Activated CD8-positive, alpha-beta T cell treated with anti-CD3 and anti-CD28 coated beads for 36 hours (primary cell): ENCODE data around the gene SLC43A3. TPM values are rescaled to one million over a fixed set of nuclear protein-coding genes. Genes with fewer than 3 reads are reported as not detected.
"Not testable (repeated sequence)": the region's sequence is repeated elsewhere in the genome, so short reads cannot be mapped to it uniquely, and the experiment has no call there.

Experiments used
- ATAC-seq: fragments of 200-7000 bp; cut with Tn5 transposase; one replicate; pipeline ENCODE4 v1.10.0; 2021; ENCODE audit warnings: mild to moderate bottlenecking, moderate library complexity
- CTCF ChIA-PET: fragments of 350-600 bp; sonication (Branson Sonifier 250); formaldehyde crosslinking; loops from one replicate; lab custom pipeline; 2021; ENCODE audit warnings: antibody characterized with exemption; lab: Charles Lee
- POLR2A ChIA-PET: fragments of 350-600 bp; sonication (Branson Sonifier 250); formaldehyde crosslinking; loops from one replicate; lab custom pipeline; 2021; ENCODE audit warnings: antibody characterized with exemption; lab: Charles Lee
- DNase-seq: peaks from one replicate; pipeline ENCODE4 v3.0.0-alpha.2; 2020
- H3K27ac Mint-ChIP-seq: one replicate; pipeline ENCODE4 v1.8.0; 2021; ENCODE audit warnings: mild to moderate bottlenecking, mixed read lengths
- H3K27me3 Mint-ChIP-seq: one replicate; pipeline ENCODE4 v1.8.0; 2021; ENCODE audit warnings: mixed read lengths
- H3K36me3 Mint-ChIP-seq: one replicate; pipeline ENCODE4 v1.8.0; 2021; ENCODE audit warnings: low read depth, mixed read lengths
- H3K4me1 Mint-ChIP-seq: one replicate; pipeline ENCODE4 v1.8.0; 2021; ENCODE audit warnings: low read depth, mixed read lengths
- H3K4me3 Mint-ChIP-seq: one replicate; pipeline ENCODE4 v1.8.0; 2021; ENCODE audit warnings: mild to moderate bottlenecking, moderate library complexity, mixed read lengths
- H3K9me3 Mint-ChIP-seq: one replicate; pipeline ENCODE4 v1.8.0; 2021; ENCODE audit warnings: mixed read lengths
- CTCF ChIP-seq: fragments of 200-600 bp; IDR thresholded peaks from one replicate; pipeline ENCODE4 v1.8.0; 2022; ENCODE audit warnings: antibody characterized with exemption, mild to moderate bottlenecking
- intact Hi-C: fragments of 100-400 bp; cut with micrococcal nuclease; formaldehyde crosslinking; loops from one replicate; pipeline ENCODE4 v1.10.0; 2022
- total RNA-seq, 2 experiments: library from RNA; stranded (reverse); gene quantifications; one replicate each; pipeline ENCODE4 v1.2.3, GENCODE V29; 2021

SLC43A3 gene
- total RNA-seq, 2 experiments from 2014 or later = 294 to 300 TPM

GRCh38 chr11:57407010-57407920 is 19.7 kb downstream of the SLC43A3 start:
- no peak for TF ChIP-seq CTCF
- H3K4me1 Mint-ChIP-seq = peaks cover 68% of the 10 kb centered on the region
- peaks cover 68% of the 10 kb centered on the region for H3K36me3 Mint-ChIP-seq
- CTCF ChIA-PET = interaction anchor here (1.0 to 3.8 kb wide), 9 partner anchors 15 to 122 kb away, joined by 3 to 14 read pairs (median 4); partner anchors contain the start of gene SLC43A3
- peak overlapping the region; percentile 88 for H3K27ac Mint-ChIP-seq
- intact Hi-C loops = loop anchor here (2.0 kb wide), 1 partner anchor 18 kb away; no protein-coding TSS in a partner anchor
- H3K4me3 Mint-ChIP-seq = no peak overlapping the region
- no peaks in the 10 kb centered on the region for H3K27me3 Mint-ChIP-seq
- DNase-seq = no peak
- no peaks in the 10 kb centered on the region for H3K9me3 Mint-ChIP-seq
- POLR2A ChIA-PET = interaction anchor here (0.6 to 19.8 kb wide), 7 partner anchors 11 to 241 kb away, joined by 3 to 264 read pairs (median 3); partner anchors contain the start of genes SLC43A1 and SLC43A3
- no peak for ATAC-seq

DNA sequence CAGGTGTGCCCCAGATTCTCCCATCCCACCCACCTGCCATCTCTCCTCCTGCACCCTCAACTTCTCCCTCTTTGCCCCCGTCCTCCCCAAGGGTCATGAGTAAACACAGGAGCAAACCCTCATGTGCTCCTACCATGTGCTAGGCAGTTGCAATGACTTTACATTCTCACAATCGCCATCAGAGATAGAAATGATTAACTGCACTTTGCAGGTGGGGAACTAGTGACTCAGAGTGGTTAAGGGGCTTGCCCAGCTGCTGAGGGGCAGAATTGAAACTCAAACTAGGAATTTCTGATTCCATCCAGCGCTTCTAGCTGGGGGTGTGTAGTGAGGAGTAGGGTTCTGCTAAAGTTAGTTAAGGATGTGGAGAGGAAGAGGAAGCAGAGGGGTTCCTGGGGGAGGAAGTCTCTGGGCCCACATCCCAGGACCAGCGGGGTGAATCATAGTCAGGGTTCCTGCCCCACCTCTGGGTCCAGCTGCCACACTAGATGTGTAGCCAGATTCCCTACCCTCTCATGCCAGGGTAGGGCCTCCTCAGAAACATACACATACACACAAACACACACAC is 20.5 kb downstream of the SLC43A3 start:
- ATAC-seq = peak; percentile 84
- TF ChIP-seq CTCF = no peak
- H3K27ac Mint-ChIP-seq = peak overlapping the region; percentile 88
- no peaks in the 10 kb centered on the region for H3K27me3 Mint-ChIP-seq
- ChIA-PET POLR2A (interaction anchor here (0.8 to 19.8 kb wide), 6 partner anchors 10 to 242 kb away, joined by 3 to 264 read pairs (median 3); partner anchors contain the start of genes SLC43A1 and SLC43A3), CTCF (interaction anchor here (1.0 to 3.8 kb wide), 9 partner anchors 16 to 123 kb away, joined by 3 to 14 read pairs (median 4); partner anchors contain the start of gene SLC43A3)
- intact Hi-C loops = loop anchor here (2.0 kb wide), 1 partner anchor 18 kb away; no protein-coding TSS in a partner anchor
- no peaks in the 10 kb centered on the region for H3K9me3 Mint-ChIP-seq
- H3K4me1 Mint-ChIP-seq = peaks cover 63% of the 10 kb centered on the region
- no peak overlapping the region for H3K4me3 Mint-ChIP-seq
- peaks cover 64% of the 10 kb centered on the region for H3K36me3 Mint-ChIP-seq
- DNase-seq = peak; percentile 76

- H3K27ac Mint-ChIP-seq = peak overlapping the region; percentile 88
- no peaks in the 10 kb centered on the region for H3K27me3 Mint-ChIP-seq
- DNase-seq (no peak), ATAC-seq (no peak)
- H3K36me3 Mint-ChIP-seq = peaks cover 58% of the 10 kb centered on the region
- POLR2A ChIA-PET = interaction anchor here (0.7 to 19.8 kb wide), 6 partner anchors 9 to 109 kb away, joined by 3 to 264 read pairs (median 3); partner anchors contain the start of gene SLC43A3
- no peak for TF ChIP-seq CTCF
- no peak overlapping the region for H3K4me3 Mint-ChIP-seq
- CTCF ChIA-PET = interaction anchor here (1.4 to 3.8 kb wide), 6 partner anchors 17 to 88 kb away, joined by 4 to 14 read pairs (median 5); partner anchors contain the start of gene SLC43A3
- no peaks in the 10 kb centered on the region for H3K9me3 Mint-ChIP-seq
- peaks cover 57% of the 10 kb centered on the region for H3K4me1 Mint-ChIP-seq
- intact Hi-C loops = no loop called here
Measured at GRCh38 chr11:57405271-57405860, 21.6 kb downstream of the SLC43A3 start.

DNA sequence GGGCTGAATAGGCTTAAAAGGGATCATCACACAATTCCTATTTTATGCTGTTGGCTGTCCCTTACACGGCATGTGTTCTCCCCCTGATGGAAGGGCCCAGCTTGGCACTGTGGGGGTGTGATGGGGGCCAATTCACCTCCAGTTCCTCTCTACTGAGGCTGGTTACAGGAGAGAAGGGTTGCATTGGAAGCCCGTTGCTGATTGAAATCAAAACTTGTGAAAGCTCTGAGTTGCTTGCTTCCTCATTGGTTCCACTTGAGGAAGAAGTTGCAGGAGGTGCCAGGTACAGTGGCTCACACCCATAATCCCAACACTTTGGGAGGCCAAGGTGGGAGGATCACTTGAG is 23.1 kb downstream of the SLC43A3 start:
- ChIA-PET CTCF (interaction anchor here (3.4 kb wide), 1 partner anchor 54 kb away, joined by 12 read pairs; no protein-coding TSS in a partner anchor), POLR2A (interaction anchor here (19.8 kb wide), 1 partner anchor 18 kb away, joined by 264 read pairs; the partner anchor contains the start of gene SLC43A3)
- no peak overlapping the region for H3K4me3 Mint-ChIP-seq
- TF ChIP-seq CTCF = no peak
- H3K36me3 Mint-ChIP-seq = peaks cover 42% of the 10 kb centered on the region
- H3K9me3 Mint-ChIP-seq = no peaks in the 10 kb centered on the region
- intact Hi-C loops = no loop called here
- no peak overlapping the region for H3K27ac Mint-ChIP-seq
- ATAC-seq (no peak), DNase-seq (no peak)
- peaks cover 42% of the 10 kb centered on the region for H3K4me1 Mint-ChIP-seq
- no peaks in the 10 kb centered on the region for H3K27me3 Mint-ChIP-seq

DNA sequence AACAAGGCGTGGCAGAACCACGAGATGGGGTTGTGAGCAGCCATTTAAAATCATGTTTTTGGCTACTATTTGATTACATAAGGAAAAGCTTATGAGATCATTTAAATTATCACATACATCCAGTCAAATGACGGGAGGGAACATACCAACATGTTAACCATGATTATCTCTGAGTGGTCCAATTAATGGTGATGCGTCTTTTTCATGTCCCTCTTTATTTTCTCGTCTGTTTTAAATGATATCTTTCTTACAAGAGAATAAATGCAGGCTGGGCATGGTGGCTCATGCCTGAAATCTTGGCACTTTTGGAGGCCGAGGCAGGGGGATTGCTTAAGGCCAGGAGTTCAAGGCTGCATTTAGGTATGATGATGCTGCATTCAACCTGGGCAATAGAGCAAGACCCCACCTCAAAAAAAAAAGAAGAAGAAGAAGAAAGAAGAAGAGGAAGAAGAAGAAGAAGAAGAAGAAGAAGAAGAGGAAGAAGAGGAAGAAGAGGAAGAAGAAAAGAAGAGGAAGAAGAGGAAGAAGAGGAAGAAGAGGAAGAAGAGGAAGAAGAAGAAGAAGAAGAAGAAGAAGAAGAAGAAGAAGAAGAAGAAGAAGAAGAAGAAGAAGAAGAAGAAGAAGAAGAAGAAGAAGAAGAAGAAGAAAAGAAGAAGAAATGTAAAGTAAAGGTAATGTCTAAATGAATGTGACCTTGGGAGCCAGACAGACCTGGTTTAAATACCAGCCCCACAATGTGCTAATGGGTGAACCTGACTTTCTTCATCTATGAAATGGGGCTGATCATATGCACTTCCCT is 23.7 kb downstream of the SLC43A3 start:
- ATAC-seq, DNase-seq, H3K27ac Mint-ChIP-seq, H3K4me3 Mint-ChIP-seq, H3K9me3 Mint-ChIP-seq, H3K27me3 Mint-ChIP-seq, intact Hi-C loops: not testable (repeated sequence)
- peaks cover 39% of the 10 kb centered on the region for H3K4me1 Mint-ChIP-seq
- CTCF ChIA-PET = interaction anchor here (1.0 to 3.4 kb wide), 3 partner anchors 11 to 55 kb away, joined by 3 to 12 read pairs (median 3); no protein-coding TSS in a partner anchor
- POLR2A ChIA-PET = interaction anchor here (1.2 to 19.8 kb wide), 5 partner anchors 9 to 22 kb away, joined by 3 to 264 read pairs (median 5); partner anchors contain the start of genes PRG2, PRG3 and SLC43A3
- H3K36me3 Mint-ChIP-seq = peaks cover 38% of the 10 kb centered on the region
